Keratinocyte (primary cell): ENCODE results near the gene MIOX. TPM values are rescaled to one million over a fixed set of nuclear protein-coding genes. Genes with fewer than 3 reads are reported as not detected.
A peak's percentile ranks its signal among the peaks of the same experiment; 100 is the strongest.

Experiments
- DNase-seq: peaks from one replicate; pipeline ENCODE4 v3.0.0-alpha.2; 2011; ENCODE audit warnings: low read depth, missing footprints, low spot score
- FAIRE-seq: peaks from 2 replicates; lab custom pipeline; 2011; peaks lifted over from hg19 to GRCh38; lab: Jason Lieb, UNC
- H2AFZ ChIP-seq: 2 replicates; pipeline ENCODE4 v1.6.0; 2012; ENCODE audit warnings: low read length, control low read depth, inconsistent platforms; ENCODE audit not compliant: control insufficient read depth
- H3K27ac ChIP-seq: 2 replicates; pipeline ENCODE4 v1.5.1; 2011; ENCODE audit warnings: low read length; ENCODE audit not compliant: control insufficient read depth, insufficient read depth
- H3K27me3 ChIP-seq: 3 replicates; pipeline ENCODE4 v1.6.0; 2011; ENCODE audit warnings: low read length; ENCODE audit not compliant: control insufficient read depth, insufficient read depth; ENCODE audit errors: extremely low read depth
- H3K36me3 ChIP-seq, 2 experiments: 2 replicates in 1 of 2; 3 replicates in 1 of 2; pipeline ENCODE4 v1.5.1; 2011; ENCODE audit warnings: low read length in 2 of 2, mild to moderate bottlenecking in 1 of 2; ENCODE audit not compliant: control insufficient read depth in 2 of 2, insufficient read depth in 2 of 2; ENCODE audit errors: extremely low read depth in 1 of 2
- H3K4me1 ChIP-seq: 3 replicates; pipeline ENCODE4 v1.5.1; 2011; ENCODE audit warnings: low read length; ENCODE audit not compliant: control insufficient read depth, insufficient read depth; ENCODE audit errors: extremely low read depth
- H3K4me2 ChIP-seq: 3 replicates; pipeline ENCODE4 v1.6.0; 2011; ENCODE audit warnings: low read depth, low read length; ENCODE audit not compliant: control insufficient read depth, insufficient read depth; ENCODE audit errors: extremely low read depth
- H3K4me3 ChIP-seq, 3 experiments: fragments of 200-600 bp in 1 of 3; sonication (generic) in 1 of 3; 2 replicates in 2 of 3; 3 replicates in 1 of 3; pipeline ENCODE4 v1.5.1; 2011 to 2016; ENCODE audit warnings: low read length in 3 of 3, mild to moderate bottlenecking in 3 of 3, control low read depth in 2 of 3, inconsistent platforms in 1 of 3, low read depth in 1 of 3, mixed read lengths in 1 of 3, mixed run types in 1 of 3, moderate library complexity in 1 of 3; ENCODE audit not compliant: control insufficient read depth in 2 of 3, insufficient read depth in 2 of 3; ENCODE audit errors: extremely low read depth in 1 of 3
- H3K79me2 ChIP-seq: 2 replicates; pipeline ENCODE4 v1.6.0; 2012; ENCODE audit warnings: low read length; ENCODE audit not compliant: control insufficient read depth, insufficient read depth
- H3K9ac ChIP-seq: 3 replicates; pipeline ENCODE4 v1.6.0; 2011; ENCODE audit warnings: low read length; ENCODE audit not compliant: control insufficient read depth, insufficient read depth; ENCODE audit errors: extremely low read depth
- H3K9me1 ChIP-seq: 3 replicates; pipeline ENCODE4 v1.6.0; 2011; ENCODE audit warnings: low read length; ENCODE audit not compliant: control insufficient read depth, insufficient read depth; ENCODE audit errors: extremely low read depth
- H3K9me3 ChIP-seq: 2 replicates; pipeline ENCODE4 v1.5.1; 2012; ENCODE audit warnings: low read depth, low read length; ENCODE audit not compliant: control insufficient read depth
- H4K20me1 ChIP-seq: 3 replicates; pipeline ENCODE4 v1.6.0; 2011; ENCODE audit warnings: low read length; ENCODE audit not compliant: control insufficient read depth, insufficient read depth; ENCODE audit errors: extremely low read depth
- EZH2 ChIP-seq: IDR thresholded peaks from one replicate; pipeline ENCODE4 v1.6.1; 2012; ENCODE audit warnings: inconsistent platforms, mild to moderate bottlenecking, low read length, moderate library complexity
- dilution Hi-C: fragments of 300-500 bp; cut with MboI; formaldehyde crosslinking; loops from one replicate; pipeline ENCODE4 v1.7.0; 2020; ENCODE audit warnings: low sequenced_read_pairs; ENCODE audit not compliant: extremely low pct_ligation_motif_present
- polyA plus RNA-seq, 5 experiments: library from polyadenylated mRNA; depleted of rRNA in 3 of 5; stranded (reverse) in 3 of 5; stranded (forward) in 1 of 5; unstranded in 1 of 5; fragments of >200 nt; gene quantifications; 1 replicate in 1 of 5; 2 replicates in 3 of 5; 3 replicates in 1 of 5; pipeline versions ENCODE4 v1.2.1 to v1.2.3, GENCODE V29; 2011 to 2012; ENCODE audit warnings: missing spikeins in 2 of 5, low read depth in 1 of 5, low replicate concordance in 1 of 5
- TF ChIP-seq, protein P1 (sequence below), 3 experiments: IDR thresholded peaks in 1 of 3; conservative IDR thresholded peaks in 1 of 3; optimal IDR thresholded peaks in 1 of 3; 2 replicates in 2 of 3; 3 replicates in 1 of 3; pipeline versions ENCODE3 to v1.5.1; 2011; ENCODE audit warnings: low read length in 3 of 3, mild to moderate bottlenecking in 3 of 3, moderate library complexity in 2 of 3, control low read depth in 1 of 3, inconsistent platforms in 1 of 3; ENCODE audit not compliant: insufficient read depth in 2 of 3; ENCODE audit errors: extremely low read depth in 1 of 3

The MIOX gene
- polyA plus RNA-seq, 1 donor (not counting 4 experiments of a cell fraction or from before 2014, with no cell fraction given), result not detected

DNA sequence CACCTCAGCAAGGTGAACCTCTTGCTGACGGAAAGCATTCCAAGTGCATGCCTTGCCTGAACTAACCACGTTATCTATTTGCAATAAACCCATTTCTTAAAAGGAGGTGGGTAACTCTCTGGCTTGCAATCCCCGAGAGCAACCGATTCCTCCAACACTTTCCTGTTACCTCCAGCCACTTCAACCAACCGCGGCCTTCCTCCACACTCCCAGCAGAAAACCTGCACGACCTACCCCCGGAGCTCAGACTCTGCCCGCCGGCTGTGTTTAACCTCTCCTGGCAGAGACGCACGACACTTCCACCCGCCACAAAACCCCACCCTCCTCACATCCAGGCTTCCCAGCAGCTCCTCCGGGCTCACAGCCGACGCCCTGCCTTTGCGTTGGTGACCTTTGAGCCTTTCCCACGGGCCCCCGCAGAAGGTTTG is 38.0 kb downstream of the MIOX start:
- Histone ChIP-seq H3K9me3 (no peaks in the 10 kb centered on the region), H3K4me1 (peaks cover 16% of the 10 kb centered on the region), H3K27ac (peak overlapping the region; percentile 70), H3K79me2 (peaks cover 24% of the 10 kb centered on the region), H3K9me1 (no peaks in the 10 kb centered on the region), H3K4me3 (peak overlapping the region; percentile 72 to 81 (median 79)), H3K27me3 (peaks cover 5% of the 10 kb centered on the region), H3K36me3 (peaks cover 17 to 29% of the 10 kb centered on the region in 2 experiments), H2AFZ (no peak overlapping the region), H3K4me2 (peak overlapping the region; percentile 69), H4K20me1 (no peaks in the 10 kb centered on the region), H3K9ac (peak overlapping the region; percentile 85)
- dilution Hi-C loops, result no loop called here
- DNase-seq (no peak), FAIRE-seq (peak; percentile 58)
- TF ChIP-seq, protein P1, sequence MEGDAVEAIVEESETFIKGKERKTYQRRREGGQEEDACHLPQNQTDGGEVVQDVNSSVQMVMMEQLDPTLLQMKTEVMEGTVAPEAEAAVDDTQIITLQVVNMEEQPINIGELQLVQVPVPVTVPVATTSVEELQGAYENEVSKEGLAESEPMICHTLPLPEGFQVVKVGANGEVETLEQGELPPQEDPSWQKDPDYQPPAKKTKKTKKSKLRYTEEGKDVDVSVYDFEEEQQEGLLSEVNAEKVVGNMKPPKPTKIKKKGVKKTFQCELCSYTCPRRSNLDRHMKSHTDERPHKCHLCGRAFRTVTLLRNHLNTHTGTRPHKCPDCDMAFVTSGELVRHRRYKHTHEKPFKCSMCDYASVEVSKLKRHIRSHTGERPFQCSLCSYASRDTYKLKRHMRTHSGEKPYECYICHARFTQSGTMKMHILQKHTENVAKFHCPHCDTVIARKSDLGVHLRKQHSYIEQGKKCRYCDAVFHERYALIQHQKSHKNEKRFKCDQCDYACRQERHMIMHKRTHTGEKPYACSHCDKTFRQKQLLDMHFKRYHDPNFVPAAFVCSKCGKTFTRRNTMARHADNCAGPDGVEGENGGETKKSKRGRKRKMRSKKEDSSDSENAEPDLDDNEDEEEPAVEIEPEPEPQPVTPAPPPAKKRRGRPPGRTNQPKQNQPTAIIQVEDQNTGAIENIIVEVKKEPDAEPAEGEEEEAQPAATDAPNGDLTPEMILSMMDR (optimal IDR thresholded peaks at IDR 0.05 in 1 of 3, IDR thresholded peaks at IDR 0.05 in 1 of 3, conservative IDR thresholded peaks at IDR 0.05 in 1 of 3; ENCODE audit: extremely low read depth in 1 of 3, insufficient read depth in 2 of 3, low read length in 3 of 3), result no peak

DNA sequence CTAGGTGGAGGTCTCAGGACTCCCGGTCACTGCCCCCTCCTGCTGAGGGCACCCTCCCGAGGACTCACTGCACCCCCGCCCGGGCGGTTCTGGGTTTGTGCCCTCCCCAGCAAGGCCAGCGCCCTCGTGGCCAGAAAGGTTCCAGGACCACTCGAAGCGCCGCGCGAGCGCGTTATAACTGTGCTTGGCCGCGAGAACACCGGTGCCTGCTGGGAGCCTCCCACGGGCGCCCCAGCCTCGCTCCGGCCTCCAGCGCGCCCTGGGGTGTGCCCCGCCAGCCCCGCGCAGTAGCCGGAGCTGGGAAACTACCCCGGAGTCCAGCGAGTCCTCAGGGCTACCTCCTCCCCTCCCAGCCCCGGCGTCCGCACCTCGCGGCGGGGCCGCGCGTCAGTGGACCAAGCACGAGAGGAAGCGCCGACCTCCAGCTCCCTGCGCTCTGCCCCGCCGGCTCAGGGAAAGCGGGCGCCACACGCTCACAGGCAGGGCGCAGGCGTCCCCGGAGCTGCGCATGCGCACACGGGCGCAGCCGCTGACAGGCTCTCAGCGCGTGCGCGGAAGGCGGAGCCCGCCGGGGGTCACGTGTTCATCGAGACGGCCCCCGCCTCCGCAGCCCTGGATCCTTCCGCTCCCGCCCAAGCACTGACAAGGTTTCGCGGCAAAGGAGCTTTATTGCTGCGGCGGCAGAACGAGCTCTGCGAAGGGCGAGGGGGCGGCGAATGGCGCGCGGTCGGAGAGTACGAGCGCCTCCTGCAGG is 38.6 kb downstream of the MIOX start, which contains the start of gene SCO2:
SCO2 (minus strand) TSS at position 495 of the 754 bp plus-strand sequence. CDS start 1,187 bp downstream, outside the sequence.
- Histone ChIP-seq H2AFZ (peak within 1 kb of the TSS; percentile 37), H3K4me2 (peak within 1 kb of the TSS; percentile 69), H3K79me2 (peaks cover 24% of the 10 kb centered on the region), H3K4me3 (peak within 1 kb of the TSS; percentile 72 to 81 (median 79)), H3K27ac (peak within 1 kb of the TSS; percentile 70), H3K9ac (peak within 1 kb of the TSS; percentile 85), H3K36me3 (peaks cover 17 to 29% of the 10 kb centered on the region in 2 experiments), H4K20me1 (no peaks in the 10 kb centered on the region), H3K27me3 (peaks cover 6% of the 10 kb centered on the region), H3K9me1 (no peaks in the 10 kb centered on the region), H3K4me1 (peaks cover 16% of the 10 kb centered on the region), H3K9me3 (no peaks in the 10 kb centered on the region)
- dilution Hi-C loops, result no loop called here
- FAIRE-seq (no peak), DNase-seq (peak; percentile 76)
- TF ChIP-seq, protein P1 (optimal IDR thresholded peaks at IDR 0.05 in 1 of 3, IDR thresholded peaks at IDR 0.05 in 1 of 3, conservative IDR thresholded peaks at IDR 0.05 in 1 of 3; ENCODE audit: extremely low read depth in 1 of 3, insufficient read depth in 2 of 3, low read length in 3 of 3), result peak in 2 of 3 experiments; percentile 53 to 57
- TF ChIP-seq EZH2, result no peak
